Endothelial cell of umbilical vein (primary cell): ENCODE results near the gene CXXC4. TPM values are rescaled to one million over a fixed set of nuclear protein-coding genes. Genes with fewer than 3 reads are reported as not detected.

ENCODE experiments used
- BruUV-seq: library from RNA; stranded (reverse); fragments of 400-500 nt; replicated peaks from 2 replicates; lab custom pipeline; 2021; lab: Mats Ljungman, UMichigan
- CTCF ChIA-PET: fragments of 300-600, 350-600 bp; sonication (Branson Sonifier 250); formaldehyde crosslinking; loops from one replicate; lab custom pipeline; 2021; ENCODE audit warnings: antibody characterized with exemption, inconsistent platforms; lab: Charles Lee
- POLR2A ChIA-PET: fragments of 300-600, 350-600 bp; sonication (Branson Sonifier 250); formaldehyde crosslinking; loops from one replicate; lab custom pipeline; 2021; ENCODE audit warnings: antibody characterized with exemption, inconsistent platforms; lab: Charles Lee
- DNase-seq: peaks from one replicate; pipeline ENCODE4 v3.0.0-alpha.2; 2011; ENCODE audit warnings: low read depth, low spot score
- FAIRE-seq: peaks from 2 replicates; lab custom pipeline; 2011; peaks lifted over from hg19 to GRCh38; lab: Jason Lieb, UNC
- H2AFZ ChIP-seq: 2 replicates; pipeline ENCODE4 v1.6.0; 2012; ENCODE audit warnings: low read depth, low read length, control low read depth, inconsistent platforms
- H3K27ac ChIP-seq: 2 replicates; pipeline ENCODE4 v1.5.1; 2011; ENCODE audit warnings: low read depth, mild to moderate bottlenecking, control low read depth, low read length, moderate library complexity; ENCODE audit not compliant: insufficient read depth
- H3K27me3 ChIP-seq, 2 experiments: 2 replicates each; pipeline versions ENCODE4 v1.6.0 to v1.6.1; 2011; ENCODE audit warnings: low read length in 2 of 2, mixed read lengths in 1 of 2; ENCODE audit not compliant: control insufficient read depth in 2 of 2, insufficient read depth in 2 of 2
- H3K36me3 ChIP-seq, 2 experiments: 2 replicates in 1 of 2; 3 replicates in 1 of 2; pipeline ENCODE4 v1.5.1; 2011; ENCODE audit warnings: low read length in 2 of 2, mild to moderate bottlenecking in 1 of 2, moderate library complexity in 1 of 2; ENCODE audit not compliant: control insufficient read depth in 2 of 2, insufficient read depth in 2 of 2; ENCODE audit errors: extremely low read depth in 1 of 2
- H3K4me1 ChIP-seq: 3 replicates; pipeline ENCODE4 v1.5.1; 2011; ENCODE audit warnings: mild to moderate bottlenecking, low read length; ENCODE audit not compliant: control insufficient read depth, insufficient read depth; ENCODE audit errors: extremely low read depth
- H3K4me2 ChIP-seq: 2 replicates; pipeline ENCODE4 v1.6.1; 2011; ENCODE audit warnings: low read length, control low read depth, mixed read lengths; ENCODE audit not compliant: insufficient read depth
- H3K4me3 ChIP-seq, 3 experiments: fragments of 200-600 bp in 1 of 3; sonication (generic), shearing (Covaris generic) in 1 of 3; replicated peaks in 1 of 3; 2 replicates each; pipeline ENCODE4 v1.5.1; 2011 to 2016; ENCODE audit warnings: control low read depth in 3 of 3, low read length in 3 of 3, mild to moderate bottlenecking in 2 of 3, inconsistent platforms in 1 of 3, low read depth in 1 of 3, moderate library complexity in 1 of 3; ENCODE audit not compliant: insufficient read depth in 1 of 3
- H3K79me2 ChIP-seq: 2 replicates; pipeline ENCODE4 v1.6.0; 2012; ENCODE audit warnings: low read length, inconsistent platforms; ENCODE audit not compliant: control insufficient read depth, insufficient read depth
- H3K9ac ChIP-seq: replicated peaks from 2 replicates; pipeline ENCODE3; 2011; ENCODE audit warnings: low read length, control low read depth; ENCODE audit not compliant: insufficient read depth; ENCODE audit errors: extremely low read depth
- H3K9me1 ChIP-seq: replicated peaks from 3 replicates; pipeline ENCODE4 v1.6.0; 2011; ENCODE audit warnings: mild to moderate bottlenecking, low read length; ENCODE audit not compliant: control insufficient read depth, insufficient read depth; ENCODE audit errors: extremely low read depth
- H3K9me3 ChIP-seq: replicated peaks from 2 replicates; pipeline ENCODE4 v1.5.1; 2012; ENCODE audit warnings: low read length, inconsistent platforms; ENCODE audit not compliant: control insufficient read depth, insufficient read depth
- H4K20me1 ChIP-seq: replicated peaks from 2 replicates; pipeline ENCODE3; 2011; ENCODE audit warnings: mild to moderate bottlenecking, low read length; ENCODE audit not compliant: control insufficient read depth, insufficient read depth; ENCODE audit errors: extremely low read depth
- EZH2 ChIP-seq: IDR thresholded peaks from 2 replicates; pipeline ENCODE4 v1.6.1; 2012; ENCODE audit warnings: borderline replicate concordance, low read depth, mild to moderate bottlenecking, moderate library complexity, low read length, inconsistent platforms; ENCODE audit not compliant: severe bottlenecking
- FOS ChIP-seq: IDR thresholded peaks from 2 replicates; pipeline ENCODE4 v1.6.1; 2011; ENCODE audit warnings: mild to moderate bottlenecking, low read length, moderate library complexity, borderline replicate concordance; ENCODE audit not compliant: insufficient read depth
- GATA2 ChIP-seq: IDR thresholded peaks from 2 replicates; pipeline ENCODE4 v1.7.0; 2011; ENCODE audit warnings: low read depth, mild to moderate bottlenecking, moderate library complexity, mixed read lengths, low read length; ENCODE audit not compliant: insufficient read length, insufficient read depth
- JUN ChIP-seq: IDR thresholded peaks from 2 replicates; pipeline ENCODE4 v1.6.1; 2011; ENCODE audit warnings: borderline replicate concordance, low read depth; ENCODE audit not compliant: insufficient read length, insufficient read depth
- MAX ChIP-seq: IDR thresholded peaks from 2 replicates; pipeline ENCODE4 v1.6.1; 2011; ENCODE audit not compliant: insufficient read depth, insufficient read length
- MYC ChIP-seq: IDR thresholded peaks from one replicate; pipeline ENCODE4 v1.6.1; 2011; ENCODE audit warnings: mild to moderate bottlenecking, low read depth, low read length
- POLR2A ChIP-seq: IDR thresholded peaks from 2 replicates; pipeline ENCODE4 v1.6.1; 2012; ENCODE audit warnings: low read depth, mild to moderate bottlenecking, control low read depth, low read length
- POLR2AphosphoS5 ChIP-seq: IDR thresholded peaks from 2 replicates; pipeline ENCODE4 v1.6.1; 2012; ENCODE audit warnings: low read depth, mild to moderate bottlenecking, control low read depth, low read length, moderate library complexity; ENCODE audit not compliant: insufficient read depth
- dilution Hi-C: fragments of 300-500 bp; cut with MboI; formaldehyde crosslinking; loops from one replicate; pipeline ENCODE4 v1.15.0; 2019; ENCODE audit warnings: low sequenced_read_pairs; ENCODE audit not compliant: extremely low pct_ligation_motif_present
- intact Hi-C: fragments of 100-400 bp; cut with micrococcal nuclease; formaldehyde crosslinking; loops from one replicate; pipeline ENCODE4 v1.10.0; 2022
- polyA plus RNA-seq, 4 experiments: library from polyadenylated mRNA; depleted of rRNA in 3 of 4; stranded (reverse) in 3 of 4; unstranded in 1 of 4; fragments of >200 nt; gene quantifications; 2 replicates each; pipeline versions ENCODE4 v1.2.1 to v1.2.3, GENCODE V29; 2011 to 2012; ENCODE audit warnings: missing spikeins in 1 of 4
- total RNA-seq: library from RNA; stranded (reverse); gene quantifications from 2 replicates; pipeline ENCODE4 v1.2.3, GENCODE V29; 2021
- TF ChIP-seq, protein P1 (sequence below), 2 donors: IDR thresholded peaks; 1 replicate in 1 of 2; 2 replicates in 1 of 2; pipeline ENCODE4 v1.5.1; 2011; ENCODE audit warnings: low read length in 2 of 2, mild to moderate bottlenecking in 2 of 2, moderate library complexity in 2 of 2, control low read depth in 1 of 2, inconsistent platforms in 1 of 2, low read depth in 1 of 2; ENCODE audit not compliant: insufficient read depth in 1 of 2; ENCODE audit errors: extremely low read depth in 1 of 2

CXXC4 gene
- total and polyA plus RNA-seq, 2 donors (not counting 3 experiments of a cell fraction or from before 2014, with no cell fraction given), result not detected

DNA sequence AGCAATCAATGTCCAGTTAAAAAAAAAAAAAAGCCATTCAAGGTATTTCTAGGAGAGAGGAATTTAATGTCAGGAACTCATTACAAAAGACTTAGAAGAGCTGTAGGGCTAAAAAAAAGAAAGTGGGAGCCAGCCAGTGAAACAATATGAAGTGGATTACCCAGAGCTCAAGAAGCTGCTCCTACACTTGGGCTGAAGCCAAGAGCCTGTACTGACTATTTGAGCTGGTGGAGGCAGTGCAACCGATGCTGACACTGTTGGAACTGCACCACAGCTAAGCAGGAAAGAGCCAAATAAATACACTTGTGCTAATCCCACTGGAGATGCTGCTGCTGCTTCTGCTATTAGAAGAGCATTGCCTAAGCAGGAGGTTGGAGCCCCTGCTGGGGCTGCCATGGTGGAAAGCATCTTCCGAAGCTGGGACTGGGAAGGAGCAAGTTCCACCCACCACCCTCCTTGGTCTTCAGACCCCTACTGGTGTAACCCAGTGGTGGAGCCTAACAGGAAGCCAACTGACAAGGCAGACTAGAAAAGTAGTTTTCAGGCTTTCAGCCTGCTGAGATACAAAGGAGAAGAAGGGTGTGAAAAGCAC lies 65.4 kb downstream of the CXXC4 start:
- H3K9me3 ChIP-seq, result peaks cover 4% of the 10 kb centered on the region
- no peak overlapping the region for H3K4me2 ChIP-seq
- no peaks in the 10 kb centered on the region for H3K9me1 ChIP-seq
- H3K27me3 ChIP-seq, result no peaks in the 10 kb centered on the region
- DNase-seq (no peak), FAIRE-seq (no peak)
- intact Hi-C loops, result no loop called here
- POLR2A ChIA-PET, result no interaction called here
- BruUV-seq, result no TSS peak
- H3K36me3 ChIP-seq, result no peaks in the 10 kb centered on the region
- no peak overlapping the region for H2AFZ ChIP-seq
- no peaks in the 10 kb centered on the region for H3K4me1 ChIP-seq
- no peaks in the 10 kb centered on the region for H4K20me1 ChIP-seq
- TF ChIP-seq MAX, result no peak
- TF ChIP-seq GATA2, result no peak
- no peak for TF ChIP-seq EZH2
- no peak for TF ChIP-seq JUN
- no peak for TF ChIP-seq POLR2A
- TF ChIP-seq FOS, result no peak
- no peak for TF ChIP-seq POLR2AphosphoS5
- no peak for TF ChIP-seq MYC
- TF ChIP-seq, protein P1, sequence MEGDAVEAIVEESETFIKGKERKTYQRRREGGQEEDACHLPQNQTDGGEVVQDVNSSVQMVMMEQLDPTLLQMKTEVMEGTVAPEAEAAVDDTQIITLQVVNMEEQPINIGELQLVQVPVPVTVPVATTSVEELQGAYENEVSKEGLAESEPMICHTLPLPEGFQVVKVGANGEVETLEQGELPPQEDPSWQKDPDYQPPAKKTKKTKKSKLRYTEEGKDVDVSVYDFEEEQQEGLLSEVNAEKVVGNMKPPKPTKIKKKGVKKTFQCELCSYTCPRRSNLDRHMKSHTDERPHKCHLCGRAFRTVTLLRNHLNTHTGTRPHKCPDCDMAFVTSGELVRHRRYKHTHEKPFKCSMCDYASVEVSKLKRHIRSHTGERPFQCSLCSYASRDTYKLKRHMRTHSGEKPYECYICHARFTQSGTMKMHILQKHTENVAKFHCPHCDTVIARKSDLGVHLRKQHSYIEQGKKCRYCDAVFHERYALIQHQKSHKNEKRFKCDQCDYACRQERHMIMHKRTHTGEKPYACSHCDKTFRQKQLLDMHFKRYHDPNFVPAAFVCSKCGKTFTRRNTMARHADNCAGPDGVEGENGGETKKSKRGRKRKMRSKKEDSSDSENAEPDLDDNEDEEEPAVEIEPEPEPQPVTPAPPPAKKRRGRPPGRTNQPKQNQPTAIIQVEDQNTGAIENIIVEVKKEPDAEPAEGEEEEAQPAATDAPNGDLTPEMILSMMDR (IDR thresholded peaks at IDR 0.05; ENCODE audit: extremely low read depth in 1 of 2, insufficient read depth in 1 of 2, low read depth in 1 of 2, low read length in 2 of 2), result no peak
- H3K9ac ChIP-seq, result no peak overlapping the region
- dilution Hi-C loops, result no loop called here
- CTCF ChIA-PET, result no interaction called here
- no peaks in the 10 kb centered on the region for H3K79me2 ChIP-seq
- no peak overlapping the region for H3K27ac ChIP-seq
- H3K4me3 ChIP-seq, result no peak overlapping the region
